ENCODE results near the gene DLX2.
"Not testable (repeated sequence)": the region's sequence is repeated elsewhere in the genome, so short reads cannot be mapped to it uniquely, and the experiment has no call there.

DLX2 gene

DNA sequence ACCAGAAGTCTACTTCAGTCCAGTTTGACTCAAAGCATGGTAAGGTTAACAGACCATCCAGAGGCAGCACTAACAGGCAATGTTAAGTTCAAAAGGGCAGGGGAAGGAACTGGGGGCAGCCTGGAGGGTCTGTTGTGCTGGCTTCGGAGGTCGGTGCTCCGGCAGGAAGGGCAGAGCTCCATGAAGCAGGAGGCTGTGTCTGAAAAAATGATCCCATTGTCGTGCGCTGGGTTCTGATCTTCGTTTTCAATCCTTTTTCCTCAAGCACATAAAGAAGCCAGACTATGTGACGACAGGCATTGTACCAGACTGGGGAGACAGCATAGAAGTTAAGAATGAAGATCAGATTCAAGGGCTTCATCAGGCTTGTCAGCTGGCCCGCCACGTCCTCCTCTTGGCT, 39.3 kb downstream of the DLX2 start:
- H4K20me1 ChIP-seq (ENCODE audit: insufficient read depth): no peaks in the 10 kb centered on the region
- no peaks in the 10 kb centered on the region for H3K4me1 ChIP-seq (ENCODE audit: low read depth, poor library complexity, severe bottlenecking)
- H3K27me3 ChIP-seq (ENCODE audit: insufficient read depth, low read depth): no peaks in the 10 kb centered on the region

DNA sequence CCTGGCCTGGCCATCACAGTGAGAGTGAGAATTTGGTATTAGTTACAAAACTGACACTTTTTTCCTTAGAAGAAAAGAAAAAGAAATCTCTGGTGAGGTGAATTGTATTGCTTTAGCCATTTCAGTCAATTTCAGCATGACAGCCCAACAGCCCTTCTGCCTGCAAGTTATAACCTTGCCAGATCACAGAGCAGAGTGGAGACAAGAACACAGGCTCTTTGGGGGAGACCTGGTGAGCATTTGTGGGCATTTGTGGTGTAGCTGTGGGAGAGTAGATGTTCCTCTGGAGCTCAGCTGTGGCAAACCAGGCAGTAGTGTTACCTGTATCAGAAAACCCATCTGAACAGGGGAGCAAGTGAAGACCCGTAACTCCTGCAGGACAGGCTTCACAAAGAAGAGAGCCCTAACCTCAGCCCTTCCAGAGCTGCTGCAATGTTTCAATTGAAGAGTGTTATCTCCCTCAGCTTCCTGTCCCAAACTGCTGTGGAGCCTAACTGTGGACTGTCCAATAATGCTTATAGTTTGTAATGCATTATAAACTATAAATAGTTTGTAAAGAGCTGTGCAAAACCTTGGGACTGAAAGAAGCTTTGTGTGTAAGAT, 40.2 kb downstream of the DLX2 start:
- TF ChIP-seq, protein P1, sequence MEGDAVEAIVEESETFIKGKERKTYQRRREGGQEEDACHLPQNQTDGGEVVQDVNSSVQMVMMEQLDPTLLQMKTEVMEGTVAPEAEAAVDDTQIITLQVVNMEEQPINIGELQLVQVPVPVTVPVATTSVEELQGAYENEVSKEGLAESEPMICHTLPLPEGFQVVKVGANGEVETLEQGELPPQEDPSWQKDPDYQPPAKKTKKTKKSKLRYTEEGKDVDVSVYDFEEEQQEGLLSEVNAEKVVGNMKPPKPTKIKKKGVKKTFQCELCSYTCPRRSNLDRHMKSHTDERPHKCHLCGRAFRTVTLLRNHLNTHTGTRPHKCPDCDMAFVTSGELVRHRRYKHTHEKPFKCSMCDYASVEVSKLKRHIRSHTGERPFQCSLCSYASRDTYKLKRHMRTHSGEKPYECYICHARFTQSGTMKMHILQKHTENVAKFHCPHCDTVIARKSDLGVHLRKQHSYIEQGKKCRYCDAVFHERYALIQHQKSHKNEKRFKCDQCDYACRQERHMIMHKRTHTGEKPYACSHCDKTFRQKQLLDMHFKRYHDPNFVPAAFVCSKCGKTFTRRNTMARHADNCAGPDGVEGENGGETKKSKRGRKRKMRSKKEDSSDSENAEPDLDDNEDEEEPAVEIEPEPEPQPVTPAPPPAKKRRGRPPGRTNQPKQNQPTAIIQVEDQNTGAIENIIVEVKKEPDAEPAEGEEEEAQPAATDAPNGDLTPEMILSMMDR (conservative IDR thresholded peaks at IDR 0.05; ENCODE audit: low read depth, low read length): no peak
- H3K4me1 ChIP-seq (ENCODE audit: low read depth, poor library complexity, severe bottlenecking): no peaks in the 10 kb centered on the region
- no peak overlapping the region for H3K4me2 ChIP-seq
- no peaks in the 10 kb centered on the region for H3K27me3 ChIP-seq (ENCODE audit: insufficient read depth, low read depth)
- H4K20me1 ChIP-seq (ENCODE audit: insufficient read depth): no peaks in the 10 kb centered on the region
- H2AFZ ChIP-seq (ENCODE audit: low read depth): no peak overlapping the region
- no peaks in the 10 kb centered on the region for H3K79me2 ChIP-seq (ENCODE audit: insufficient read depth, low read depth)
- no peaks in the 10 kb centered on the region for H3K36me3 ChIP-seq (ENCODE audit: insufficient read depth)
- no peak overlapping the region for H3K4me3 ChIP-seq (IDR thresholded peaks at IDR 0.05; ENCODE audit: insufficient read depth, low read depth, low read length)
- no peak overlapping the region for H3K9ac ChIP-seq
- H3K27ac ChIP-seq: no peak overlapping the region

More for the DNA sequence above, 39.3 kb downstream of the DLX2 start:
- no peak overlapping the region for H3K27ac ChIP-seq
- no peak overlapping the region for H2AFZ ChIP-seq (ENCODE audit: low read depth)
- TF ChIP-seq, protein P1 (conservative IDR thresholded peaks at IDR 0.05; ENCODE audit: low read depth, low read length): no peak
- H3K4me2 ChIP-seq: no peak overlapping the region
- no peak overlapping the region for H3K9ac ChIP-seq
- no peaks in the 10 kb centered on the region for H3K36me3 ChIP-seq (ENCODE audit: insufficient read depth)
- H3K4me3 ChIP-seq (IDR thresholded peaks at IDR 0.05; ENCODE audit: insufficient read depth, low read depth, low read length): no peak overlapping the region
- H3K79me2 ChIP-seq (ENCODE audit: insufficient read depth, low read depth): no peaks in the 10 kb centered on the region

DNA sequence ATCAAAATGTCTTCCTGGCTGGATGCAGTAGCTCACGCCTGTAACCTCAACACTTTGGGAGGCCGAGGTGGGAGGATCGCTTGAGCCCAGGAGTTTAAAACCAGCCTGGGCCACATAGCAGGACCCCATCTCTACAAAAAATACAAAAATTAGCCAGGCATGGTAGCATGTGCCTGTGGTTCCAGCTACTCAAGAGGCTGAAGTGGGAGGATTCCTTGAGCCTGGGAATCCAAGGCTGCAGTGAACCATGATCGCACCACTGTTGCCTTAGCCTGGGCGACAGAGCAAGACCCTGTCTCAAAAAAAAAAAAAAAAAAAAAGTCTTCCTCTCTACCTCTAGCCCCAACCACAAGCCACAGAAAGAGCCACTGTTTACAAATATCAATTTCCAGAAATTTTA, 42.6 kb downstream of the DLX2 start:
- H3K4me3 ChIP-seq (IDR thresholded peaks at IDR 0.05; ENCODE audit: insufficient read depth, low read depth, low read length); H3K4me1 ChIP-seq (ENCODE audit: low read depth, poor library complexity, severe bottlenecking); H3K9ac ChIP-seq; H3K36me3 ChIP-seq (ENCODE audit: insufficient read depth); H3K27ac ChIP-seq; H4K20me1 ChIP-seq (ENCODE audit: insufficient read depth); H3K27me3 ChIP-seq (ENCODE audit: insufficient read depth, low read depth); H2AFZ ChIP-seq (ENCODE audit: low read depth); H3K79me2 ChIP-seq (ENCODE audit: insufficient read depth, low read depth); H3K4me2 ChIP-seq: not testable (repeated sequence)

DNA sequence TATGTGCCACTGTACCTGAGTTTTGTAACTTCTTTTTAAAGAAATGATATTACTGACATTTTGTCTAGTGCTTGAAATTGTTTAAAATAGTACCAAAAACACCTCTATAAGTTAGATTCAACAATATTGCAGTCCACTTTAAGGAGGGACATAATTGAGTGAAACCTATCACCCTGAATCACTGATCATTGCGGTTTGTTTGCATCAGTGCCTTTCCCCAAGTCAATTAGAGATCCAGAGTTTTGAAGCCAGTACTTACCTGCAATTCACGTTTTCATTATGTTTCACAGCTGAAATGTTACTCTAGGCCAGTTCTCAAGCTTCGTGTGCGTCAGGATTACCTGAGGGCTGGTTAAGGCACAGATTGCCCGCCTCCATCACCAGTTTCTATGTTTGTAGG, 44.0 kb downstream of the DLX2 start:
- H3K4me2 ChIP-seq: no peak overlapping the region
- no peaks in the 10 kb centered on the region for H3K4me1 ChIP-seq (ENCODE audit: low read depth, poor library complexity, severe bottlenecking)
- H3K79me2 ChIP-seq (ENCODE audit: insufficient read depth, low read depth): no peaks in the 10 kb centered on the region
- no peak overlapping the region for H3K27ac ChIP-seq
- no peaks in the 10 kb centered on the region for H4K20me1 ChIP-seq (ENCODE audit: insufficient read depth)
- no peak overlapping the region for H2AFZ ChIP-seq (ENCODE audit: low read depth)
- H3K9ac ChIP-seq: no peak overlapping the region
- no peaks in the 10 kb centered on the region for H3K27me3 ChIP-seq (ENCODE audit: insufficient read depth, low read depth)
- H3K4me3 ChIP-seq (IDR thresholded peaks at IDR 0.05; ENCODE audit: insufficient read depth, low read depth, low read length): no peak overlapping the region
- TF ChIP-seq, protein P1 (conservative IDR thresholded peaks at IDR 0.05; ENCODE audit: low read depth, low read length): no peak
- no peaks in the 10 kb centered on the region for H3K36me3 ChIP-seq (ENCODE audit: insufficient read depth)

DNA sequence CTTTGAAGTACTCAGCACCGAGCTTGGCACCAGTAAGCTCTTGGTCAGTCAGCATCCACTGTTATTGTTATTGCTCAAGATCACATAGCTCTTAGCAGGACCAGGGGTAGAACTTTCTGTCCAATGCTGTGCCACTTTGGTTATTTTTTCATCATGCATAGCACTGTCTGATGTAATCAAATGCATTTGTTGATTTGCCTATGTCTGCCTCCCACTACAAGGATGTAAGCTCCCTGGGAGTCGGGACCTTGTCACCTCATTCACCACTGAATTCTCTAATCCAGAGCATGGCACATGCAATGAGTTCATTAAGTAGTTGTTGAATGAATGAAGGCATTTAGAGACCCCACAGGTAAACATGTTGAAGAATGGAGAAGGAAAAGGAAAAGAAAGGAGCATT, 46.4 kb downstream of the DLX2 start:
- Histone ChIP-seq H3K27ac (no peak overlapping the region), H4K20me1 (ENCODE audit: insufficient read depth) (no peaks in the 10 kb centered on the region), H3K4me1 (ENCODE audit: low read depth, poor library complexity, severe bottlenecking) (no peaks in the 10 kb centered on the region), H3K4me2 (no peak overlapping the region), H3K27me3 (ENCODE audit: insufficient read depth, low read depth) (no peaks in the 10 kb centered on the region), H3K36me3 (ENCODE audit: insufficient read depth) (no peaks in the 10 kb centered on the region), H3K79me2 (ENCODE audit: insufficient read depth, low read depth) (no peaks in the 10 kb centered on the region), H2AFZ (ENCODE audit: low read depth) (no peak overlapping the region), H3K9ac (no peak overlapping the region), H3K4me3 (IDR thresholded peaks at IDR 0.05; ENCODE audit: insufficient read depth, low read depth, low read length) (no peak overlapping the region)
- TF ChIP-seq, protein P1 (conservative IDR thresholded peaks at IDR 0.05; ENCODE audit: low read depth, low read length): no peak

Measured in KMS-11 (cell line).